OCI-LY3 (cell line): ENCODE results near the gene MAP7D3.

Source experiments
- EZH2phosphoT487 ChIP-seq: fragments of 200-600 bp; shearing (Covaris generic); IDR thresholded peaks from 2 replicates; pipeline ENCODE4 v1.6.1; 2018; ENCODE audit warnings: antibody characterized with exemption, mixed run types, low read depth
- TF ChIP-seq, protein P1 (sequence below): fragments of 200-600, 300-600 bp; sonication (generic); IDR thresholded peaks from 2 replicates; pipeline ENCODE4 v1.5.1; 2014; ENCODE audit warnings: antibody characterized with exemption, low read length, low read depth

DNA sequence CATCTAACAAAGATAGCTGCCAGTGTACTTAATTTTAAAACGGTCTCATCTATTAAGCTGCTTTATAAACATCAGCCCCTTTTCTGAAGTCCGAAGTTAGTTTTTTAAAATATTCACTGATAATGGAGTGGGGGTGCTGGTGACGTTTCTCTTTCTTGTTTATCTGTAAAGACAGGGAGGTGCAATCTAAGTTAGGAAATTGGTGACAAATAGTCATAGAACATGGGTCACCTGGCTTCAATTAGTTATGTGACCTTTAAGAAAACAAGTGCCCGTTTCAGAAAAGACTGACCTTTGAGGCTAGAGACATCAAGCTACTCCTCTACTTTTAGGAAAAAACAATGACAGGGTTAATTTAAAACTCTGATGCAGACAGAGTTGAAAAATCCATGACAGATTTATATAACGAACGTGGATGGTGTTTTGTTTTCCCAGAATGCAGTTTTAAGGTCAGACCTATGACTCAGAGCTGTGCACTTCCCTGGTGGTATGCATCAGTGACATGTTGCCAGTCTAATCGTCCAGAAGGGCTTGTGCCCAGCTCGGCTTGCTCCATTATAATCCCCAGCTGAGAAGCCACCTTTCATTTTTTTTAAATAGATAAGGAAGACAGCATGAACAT lies 65.7 kb downstream of the MAP7D3 start:
- TF ChIP-seq, protein P1, sequence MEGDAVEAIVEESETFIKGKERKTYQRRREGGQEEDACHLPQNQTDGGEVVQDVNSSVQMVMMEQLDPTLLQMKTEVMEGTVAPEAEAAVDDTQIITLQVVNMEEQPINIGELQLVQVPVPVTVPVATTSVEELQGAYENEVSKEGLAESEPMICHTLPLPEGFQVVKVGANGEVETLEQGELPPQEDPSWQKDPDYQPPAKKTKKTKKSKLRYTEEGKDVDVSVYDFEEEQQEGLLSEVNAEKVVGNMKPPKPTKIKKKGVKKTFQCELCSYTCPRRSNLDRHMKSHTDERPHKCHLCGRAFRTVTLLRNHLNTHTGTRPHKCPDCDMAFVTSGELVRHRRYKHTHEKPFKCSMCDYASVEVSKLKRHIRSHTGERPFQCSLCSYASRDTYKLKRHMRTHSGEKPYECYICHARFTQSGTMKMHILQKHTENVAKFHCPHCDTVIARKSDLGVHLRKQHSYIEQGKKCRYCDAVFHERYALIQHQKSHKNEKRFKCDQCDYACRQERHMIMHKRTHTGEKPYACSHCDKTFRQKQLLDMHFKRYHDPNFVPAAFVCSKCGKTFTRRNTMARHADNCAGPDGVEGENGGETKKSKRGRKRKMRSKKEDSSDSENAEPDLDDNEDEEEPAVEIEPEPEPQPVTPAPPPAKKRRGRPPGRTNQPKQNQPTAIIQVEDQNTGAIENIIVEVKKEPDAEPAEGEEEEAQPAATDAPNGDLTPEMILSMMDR, result no peak
- TF ChIP-seq EZH2phosphoT487, result no peak
